Measurements from ENCODE around the gene KDM6B.

DNA sequence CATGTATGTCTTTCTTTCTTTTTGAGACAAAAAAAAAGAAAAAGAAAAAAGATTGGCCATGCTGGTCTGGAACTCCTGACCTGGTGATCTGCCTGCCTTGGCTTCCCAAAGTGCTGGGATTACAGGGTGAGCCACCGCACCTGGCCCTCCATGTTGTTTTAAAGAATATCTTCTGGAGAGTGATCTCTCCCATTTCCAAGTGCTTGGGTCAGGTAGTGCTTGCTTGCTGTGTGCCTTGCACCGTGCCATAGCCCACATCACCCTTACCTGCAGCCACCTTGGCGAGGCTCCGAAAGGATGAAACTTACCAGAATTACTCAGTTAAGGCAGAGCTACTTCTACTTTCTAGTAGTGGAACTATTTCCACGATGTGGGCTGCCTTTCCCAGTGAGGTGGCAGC lies 19.0 kb upstream of the KDM6B start:
- TF ChIP-seq, protein P1, sequence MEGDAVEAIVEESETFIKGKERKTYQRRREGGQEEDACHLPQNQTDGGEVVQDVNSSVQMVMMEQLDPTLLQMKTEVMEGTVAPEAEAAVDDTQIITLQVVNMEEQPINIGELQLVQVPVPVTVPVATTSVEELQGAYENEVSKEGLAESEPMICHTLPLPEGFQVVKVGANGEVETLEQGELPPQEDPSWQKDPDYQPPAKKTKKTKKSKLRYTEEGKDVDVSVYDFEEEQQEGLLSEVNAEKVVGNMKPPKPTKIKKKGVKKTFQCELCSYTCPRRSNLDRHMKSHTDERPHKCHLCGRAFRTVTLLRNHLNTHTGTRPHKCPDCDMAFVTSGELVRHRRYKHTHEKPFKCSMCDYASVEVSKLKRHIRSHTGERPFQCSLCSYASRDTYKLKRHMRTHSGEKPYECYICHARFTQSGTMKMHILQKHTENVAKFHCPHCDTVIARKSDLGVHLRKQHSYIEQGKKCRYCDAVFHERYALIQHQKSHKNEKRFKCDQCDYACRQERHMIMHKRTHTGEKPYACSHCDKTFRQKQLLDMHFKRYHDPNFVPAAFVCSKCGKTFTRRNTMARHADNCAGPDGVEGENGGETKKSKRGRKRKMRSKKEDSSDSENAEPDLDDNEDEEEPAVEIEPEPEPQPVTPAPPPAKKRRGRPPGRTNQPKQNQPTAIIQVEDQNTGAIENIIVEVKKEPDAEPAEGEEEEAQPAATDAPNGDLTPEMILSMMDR (IDR thresholded peaks at IDR 0.05): no peak
- TF ChIP-seq POLR2A (IDR thresholded peaks at IDR 0.05): no peak
- no peak for TF ChIP-seq POLR2AphosphoS5 (IDR thresholded peaks at IDR 0.05)
